ENCODE results near the gene METAP1D. TPM values are rescaled to one million over a fixed set of nuclear protein-coding genes. Genes with fewer than 3 reads are reported as not detected.

The METAP1D gene
- total and polyA plus RNA-seq, 2 of the 4 experiments (the other 2 are of a cell fraction) = 3.4 to 5.5 TPM

GRCh38 chr2:172095905-172096625 is 96.3 kb downstream of the METAP1D start:
- intact Hi-C loops (cut with micrococcal nuclease) = loop anchor here (2.0 kb wide), 1 partner anchor 173 kb away; the partner anchor contains the start of gene HAT1
- ChIA-PET CTCF (no interaction called here), POLR2A (ENCODE audit: unreplicated experiment) (no interaction called here)
- Histone ChIP-seq H2BK120ac (ENCODE audit: low read depth, low read length) (peak overlapping the region; percentile 52; the same call in 1 of the 2 replicates), H3K27ac (ENCODE audit: insufficient read depth, low read length) (no peak overlapping the region), H2BK5ac (ENCODE audit: low read depth, low read length, poor library complexity, severe bottlenecking) (no peak overlapping the region), H4K20me1 (ENCODE audit: insufficient read depth, low read length) (peaks cover 3% of the 10 kb centered on the region; the same call in 1 of the 2 replicates), H4K5ac (ENCODE audit: low read depth, low read length) (no peak overlapping the region), H3K27me3 (ENCODE audit: control insufficient read depth, insufficient read depth, low read length) (peaks cover 37% of the 10 kb centered on the region), H3K4ac (ENCODE audit: low read depth, low read length) (peak overlapping the region; percentile 46; the same call in 1 of the 2 replicates), H3K9ac (ENCODE audit: low read depth, low read length) (no peak overlapping the region), H2BK20ac (ENCODE audit: low read depth, low read length) (no peak overlapping the region), H2AK5ac (ENCODE audit: low read depth, low read length) (peak overlapping the region; percentile 53), H3K4me3 (ENCODE audit: insufficient read depth, low read depth, low read length) (no peak overlapping the region), H3K14ac (replicated peaks; ENCODE audit: low read depth, low read length) (no peak overlapping the region), H3K4me1 (ENCODE audit: control insufficient read depth, insufficient read depth, low read length) (peaks cover 12% of the 10 kb centered on the region), H3K79me1 (ENCODE audit: low read depth in 1 of 2, low read length in 2 of 2) (no peaks in the 10 kb centered on the region), H3K56ac (ENCODE audit: extremely low read depth, insufficient read depth, low read length) (no peak overlapping the region; the same call in 1 of the 2 replicates), H3K23ac (ENCODE audit: low read depth, low read length) (peak overlapping the region; percentile 45; the same call in 1 of the 2 replicates), H2BK15ac (ENCODE audit: low read depth, low read length) (peak overlapping the region; percentile 48; the same call in 1 of the 3 replicates), H2AFZ (replicated peaks; ENCODE audit: low read length, poor library complexity) (peak overlapping the region; percentile 90), H4K8ac (ENCODE audit: low read depth in 2 of 2, low read length in 2 of 2) (peak overlapping the region in 1 of 2 experiments; percentile 33; a peak in 1 of 4 replicates), H3K9me3 (ENCODE audit: control insufficient read depth, insufficient read depth, low read length) (no peaks in the 10 kb centered on the region), H3K9me1 (ENCODE audit: insufficient read depth, low read length) (peaks cover 5% of the 10 kb centered on the region), H3K36me3 (ENCODE audit: control insufficient read depth, insufficient read depth, low read length) (no peaks in the 10 kb centered on the region), H2AK9ac (replicated peaks; ENCODE audit: low read depth, low read length, poor library complexity) (peak overlapping the region; percentile 58), H4K91ac (ENCODE audit: insufficient read depth, low read depth, low read length) (peak overlapping the region; percentile 63; the same call in 1 of the 2 replicates), H3K18ac (ENCODE audit: low read depth, low read length) (no peak overlapping the region), H3K4me2 (ENCODE audit: low read depth, low read length) (no peak overlapping the region; the same call in 1 of the 2 replicates)
- TF ChIP-seq, protein P1, sequence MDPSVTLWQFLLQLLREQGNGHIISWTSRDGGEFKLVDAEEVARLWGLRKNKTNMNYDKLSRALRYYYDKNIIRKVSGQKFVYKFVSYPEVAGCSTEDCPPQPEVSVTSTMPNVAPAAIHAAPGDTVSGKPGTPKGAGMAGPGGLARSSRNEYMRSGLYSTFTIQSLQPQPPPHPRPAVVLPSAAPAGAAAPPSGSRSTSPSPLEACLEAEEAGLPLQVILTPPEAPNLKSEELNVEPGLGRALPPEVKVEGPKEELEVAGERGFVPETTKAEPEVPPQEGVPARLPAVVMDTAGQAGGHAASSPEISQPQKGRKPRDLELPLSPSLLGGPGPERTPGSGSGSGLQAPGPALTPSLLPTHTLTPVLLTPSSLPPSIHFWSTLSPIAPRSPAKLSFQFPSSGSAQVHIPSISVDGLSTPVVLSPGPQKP (IDR thresholded peaks at IDR 0.05; ENCODE audit: borderline replicate concordance, low read depth, low read length) = no peak
- TF ChIP-seq FOS (IDR thresholded peaks at IDR 0.05; ENCODE audit: low read depth, low read length) (no peak), BHLHE40 (IDR thresholded peaks at IDR 0.05; ENCODE audit: low read depth, low read length) (no peak), RCOR1 (IDR thresholded peaks at IDR 0.05; ENCODE audit: insufficient replicate concordance, low read length) (no peak), NFE2L2 (IDR thresholded peaks at IDR 0.05; ENCODE audit: low read depth, low read length) (no peak), CEBPB (IDR thresholded peaks at IDR 0.05; ENCODE audit: low read depth, low read length) (no peak), MAZ (IDR thresholded peaks at IDR 0.05; ENCODE audit: borderline replicate concordance, low read depth, low read length) (no peak), USF2 (IDR thresholded peaks at IDR 0.05; ENCODE audit: low read depth, low read length) (no peak), POLR2A (IDR thresholded peaks at IDR 0.05; ENCODE audit: low read depth, low read length) (no peak), SMC3 (IDR thresholded peaks at IDR 0.05; ENCODE audit: low read depth, low read length) (no peak)
- in situ Hi-C loops (cut with MboI; ENCODE audit: low sequenced_read_pairs) = no loop called here
- BruUV-seq (replicated peaks) = no TSS peak
- ATAC-seq (ENCODE audit: low read depth) (no peak), DNase-seq (no peak)
- 57% methylated on average over 17 of the region's 40 CpGs; no CpG with 5 or more reads in 1 of the 2 experiments for WGBS, 2 experiments (ENCODE audit: extremely low coverage in 2 of 2, insufficient read length in 1 of 2)
- dilution Hi-C loops (cut with HindIII; ENCODE audit: low sequenced_read_pairs, unreplicated experiment) = no loop called here
